Fibroblast of lung (primary cell): ENCODE data around the gene RHEB.

Experiments
- EZH2 ChIP-seq: IDR thresholded peaks from 2 replicates; pipeline ENCODE4 v1.5.1; 2012; ENCODE audit warnings: low read length, control low read depth, mild to moderate bottlenecking; ENCODE audit errors: missing control alignments
- TF ChIP-seq, protein P1 (sequence below), 2 donors: IDR thresholded peaks in 1 of 2; conservative IDR thresholded peaks in 1 of 2; 1 replicate in 1 of 2; 2 replicates in 1 of 2; pipeline ENCODE4 v1.5.1; 2011 to 2012; ENCODE audit warnings: low read length in 2 of 2, control low read depth in 1 of 2, inconsistent platforms in 1 of 2, low read depth in 1 of 2, mild to moderate bottlenecking in 1 of 2

DNA sequence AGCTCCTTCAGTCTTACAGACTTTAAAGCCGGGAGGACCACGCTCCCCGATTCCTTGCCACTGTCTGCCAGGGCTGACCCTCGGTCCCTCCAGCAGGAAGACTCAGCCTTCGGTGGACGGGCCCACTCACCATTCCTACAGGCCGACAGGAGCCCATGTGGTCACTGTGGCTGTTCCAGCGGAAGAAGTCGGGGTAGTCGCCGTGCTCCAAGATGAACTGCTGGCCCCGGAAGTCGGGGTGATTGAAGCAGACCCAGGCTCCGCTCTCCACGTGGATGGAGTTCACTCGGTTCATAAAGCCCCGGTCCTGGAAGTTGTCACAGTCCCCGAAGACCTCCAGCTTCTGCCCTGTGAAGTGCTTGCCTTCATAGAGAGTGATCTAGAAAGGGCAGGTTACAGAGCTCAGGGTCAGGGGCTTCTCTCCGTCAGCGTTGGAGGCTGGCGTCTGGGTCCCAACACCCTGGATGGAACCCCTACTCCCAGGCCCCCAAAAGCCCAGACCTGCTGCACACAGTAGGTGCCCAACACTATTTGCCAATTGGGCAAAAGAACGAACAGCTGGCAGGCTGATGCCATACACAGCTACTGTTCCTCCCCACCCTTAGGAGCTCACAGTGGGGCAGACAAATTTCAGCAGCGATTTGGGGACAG lies 81.7 kb downstream of the RHEB start:
- TF ChIP-seq, protein P1, sequence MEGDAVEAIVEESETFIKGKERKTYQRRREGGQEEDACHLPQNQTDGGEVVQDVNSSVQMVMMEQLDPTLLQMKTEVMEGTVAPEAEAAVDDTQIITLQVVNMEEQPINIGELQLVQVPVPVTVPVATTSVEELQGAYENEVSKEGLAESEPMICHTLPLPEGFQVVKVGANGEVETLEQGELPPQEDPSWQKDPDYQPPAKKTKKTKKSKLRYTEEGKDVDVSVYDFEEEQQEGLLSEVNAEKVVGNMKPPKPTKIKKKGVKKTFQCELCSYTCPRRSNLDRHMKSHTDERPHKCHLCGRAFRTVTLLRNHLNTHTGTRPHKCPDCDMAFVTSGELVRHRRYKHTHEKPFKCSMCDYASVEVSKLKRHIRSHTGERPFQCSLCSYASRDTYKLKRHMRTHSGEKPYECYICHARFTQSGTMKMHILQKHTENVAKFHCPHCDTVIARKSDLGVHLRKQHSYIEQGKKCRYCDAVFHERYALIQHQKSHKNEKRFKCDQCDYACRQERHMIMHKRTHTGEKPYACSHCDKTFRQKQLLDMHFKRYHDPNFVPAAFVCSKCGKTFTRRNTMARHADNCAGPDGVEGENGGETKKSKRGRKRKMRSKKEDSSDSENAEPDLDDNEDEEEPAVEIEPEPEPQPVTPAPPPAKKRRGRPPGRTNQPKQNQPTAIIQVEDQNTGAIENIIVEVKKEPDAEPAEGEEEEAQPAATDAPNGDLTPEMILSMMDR (conservative IDR thresholded peaks at IDR 0.05 in 1 of 2, IDR thresholded peaks at IDR 0.05 in 1 of 2; ENCODE audit: low read depth in 1 of 2, low read length in 2 of 2) = no peak
- TF ChIP-seq EZH2 = no peak
